B cell (primary cell): ENCODE measurements around the gene SENP1. TPM values are rescaled to one million over a fixed set of nuclear protein-coding genes. Genes with fewer than 3 reads are reported as not detected.

Source experiments
- ATAC-seq: fragments of 200-7000 bp; cut with Tn5 transposase; one replicate; pipeline ENCODE4 v1.10.0; 2021; ENCODE audit warnings: low read depth, mild to moderate bottlenecking, moderate number of reproducible peaks, moderate library complexity
- CTCF ChIA-PET: fragments of 350-600 bp; sonication (Branson Sonifier 250); formaldehyde crosslinking; loops from one replicate; lab custom pipeline; 2021; ENCODE audit warnings: antibody characterized with exemption, inconsistent platforms; lab: Charles Lee
- POLR2A ChIA-PET: fragments of 350-600 bp; sonication (Branson Sonifier 250); formaldehyde crosslinking; loops from one replicate; lab custom pipeline; 2021; ENCODE audit warnings: antibody characterized with exemption; lab: Charles Lee
- DNase-seq: peaks from one replicate; pipeline ENCODE4 v3.0.0; 2013
- H2AFZ ChIP-seq: 2 replicates; pipeline ENCODE4 v1.6.1; 2012; ENCODE audit warnings: mild to moderate bottlenecking, low read depth, low read length; ENCODE audit not compliant: insufficient read depth, poor library complexity, severe bottlenecking
- H3K27ac ChIP-seq, 2 donors: 1 replicate in 1 of 2; 2 replicates in 1 of 2; pipeline ENCODE4 v1.5.1; 2012 to 2013; ENCODE audit warnings: low read length in 2 of 2, mild to moderate bottlenecking in 2 of 2, moderate library complexity in 1 of 2
- H3K27me3 ChIP-seq, 4 experiments: fragments of 200-600 bp in 1 of 4; sonication (generic) in 1 of 4; replicated peaks in 1 of 4; 1 replicate in 2 of 4; 2 replicates in 2 of 4; pipeline versions ENCODE4 v1.6.1 to v1.7.0; 2013 to 2016; ENCODE audit warnings: low read length in 3 of 4, mild to moderate bottlenecking in 2 of 4, mixed read lengths in 1 of 4, moderate library complexity in 1 of 4; ENCODE audit not compliant: insufficient read depth in 4 of 4, control insufficient read depth in 3 of 4; ENCODE audit errors: control extremely low read depth in 1 of 4
- H3K36me3 ChIP-seq, 2 experiments: replicated peaks in 1 of 2; 1 replicate in 1 of 2; 2 replicates in 1 of 2; pipeline versions ENCODE4 v1.6.1 to v1.7.1; 2013; ENCODE audit warnings: low read length in 1 of 2; ENCODE audit not compliant: insufficient read depth in 2 of 2, control insufficient read depth in 1 of 2; ENCODE audit errors: control extremely low read depth in 1 of 2, extremely low read depth in 1 of 2
- H3K4me1 ChIP-seq, 2 donors: fragments of 200-600 bp in 1 of 2; sonication (generic) in 1 of 2; 1 replicate in 1 of 2; 2 replicates in 1 of 2; pipeline versions ENCODE4 v1.5.1 to v1.6.1; 2013 to 2017; ENCODE audit warnings: low read length in 2 of 2; ENCODE audit not compliant: control insufficient read depth in 2 of 2, insufficient read depth in 2 of 2
- H3K4me2 ChIP-seq: replicated peaks from 2 replicates; pipeline ENCODE3; 2012; ENCODE audit warnings: mild to moderate bottlenecking, low read depth, low read length; ENCODE audit not compliant: poor library complexity, severe bottlenecking
- H3K4me3 ChIP-seq, 5 experiments: fragments of 200-600 bp in 1 of 5; sonication (generic) in 1 of 5; 1 replicate in 3 of 5; 2 replicates in 2 of 5; pipeline versions ENCODE4 v1.5.1 to v1.7.0; 2011 to 2016; ENCODE audit warnings: low read length in 4 of 5, mild to moderate bottlenecking in 4 of 5, low read depth in 2 of 5, control low read depth in 1 of 5, moderate library complexity in 1 of 5; ENCODE audit not compliant: insufficient read depth in 1 of 5; ENCODE audit errors: control extremely low read depth in 1 of 5, extremely low read depth in 1 of 5
- H3K79me2 ChIP-seq: fragments of 200-600 bp; sonication (generic); one replicate; pipeline ENCODE4 v1.6.0; 2016; ENCODE audit warnings: low read length; ENCODE audit not compliant: control insufficient read depth, insufficient read depth
- H3K9ac ChIP-seq: fragments of 200-600 bp; sonication (generic); 2 replicates; pipeline ENCODE4 v1.6.1; 2017; ENCODE audit warnings: mild to moderate bottlenecking, low read length, moderate library complexity
- H3K9me3 ChIP-seq, 3 donors: one replicate each; pipeline versions ENCODE4 v1.6.1 to v1.7.1; 2013; ENCODE audit warnings: low read length in 2 of 3; ENCODE audit not compliant: control insufficient read depth in 2 of 3, insufficient read depth in 1 of 3; ENCODE audit errors: control extremely low read depth in 1 of 3
- H4K20me1 ChIP-seq: 2 replicates; pipeline ENCODE4 v1.6.0; 2012; ENCODE audit warnings: mild to moderate bottlenecking, low read length; ENCODE audit not compliant: insufficient read depth, control insufficient read depth, poor library complexity, severe bottlenecking
- H3K27ac Mint-ChIP-seq: one replicate; pipeline ENCODE4 v1.8.0; 2021; ENCODE audit warnings: mixed read lengths
- H3K27me3 Mint-ChIP-seq: one replicate; pipeline ENCODE4 v1.8.0; 2021; ENCODE audit warnings: mixed read lengths
- H3K4me1 Mint-ChIP-seq: one replicate; pipeline ENCODE4 v1.8.0; 2021; ENCODE audit warnings: mixed read lengths
- H3K4me3 Mint-ChIP-seq: one replicate; pipeline ENCODE4 v1.8.0; 2021; ENCODE audit warnings: mixed read lengths
- H3K9me3 Mint-ChIP-seq: one replicate; pipeline ENCODE4 v1.8.0; 2022; ENCODE audit warnings: mixed read lengths; ENCODE audit not compliant: insufficient read depth
- EZH2 ChIP-seq: IDR thresholded peaks from 2 replicates; pipeline ENCODE4 v1.6.1; 2012; ENCODE audit warnings: borderline replicate concordance, low read depth, mild to moderate bottlenecking, moderate library complexity, low read length; ENCODE audit not compliant: insufficient read depth, poor library complexity, severe bottlenecking
- WGBS: methylation state at CpG from one replicate; pipeline ENCODE4 v1.1.5; 2013; ENCODE audit warnings: missing lambda C conversion rate; ENCODE audit not compliant: insufficient coverage; 5-methylcytosine and 5-hydroxymethylcytosine counted together
- intact Hi-C: fragments of 100-400 bp; cut with micrococcal nuclease; formaldehyde crosslinking; loops from one replicate; pipeline ENCODE4 v1.10.0; 2022
- polyA plus RNA-seq: library from polyadenylated mRNA; depleted of rRNA; stranded (reverse); fragments of >200 nt; gene quantifications from 2 replicates; pipeline ENCODE4 v1.2.3, GENCODE V29; 2012
- total RNA-seq, 2 donors: library from RNA; stranded (reverse); fragments of 120-200 nt in 1 of 2; gene quantifications; 1 replicate in 1 of 2; 2 replicates in 1 of 2; pipeline versions ENCODE4 v1.2.3 to v1.2.4, GENCODE V29; 2013 to 2022
- TF ChIP-seq, protein P1 (sequence below): fragments of 200-600 bp; IDR thresholded peaks from one replicate; pipeline ENCODE4 v1.8.0; 2022; ENCODE audit warnings: antibody characterized with exemption, mild to moderate bottlenecking

The SENP1 gene
- total and polyA plus RNA-seq, 2 donors (not counting 1 experiment from before 2014, with no cell fraction given) = 7.3 to 44.8 TPM

DNA sequence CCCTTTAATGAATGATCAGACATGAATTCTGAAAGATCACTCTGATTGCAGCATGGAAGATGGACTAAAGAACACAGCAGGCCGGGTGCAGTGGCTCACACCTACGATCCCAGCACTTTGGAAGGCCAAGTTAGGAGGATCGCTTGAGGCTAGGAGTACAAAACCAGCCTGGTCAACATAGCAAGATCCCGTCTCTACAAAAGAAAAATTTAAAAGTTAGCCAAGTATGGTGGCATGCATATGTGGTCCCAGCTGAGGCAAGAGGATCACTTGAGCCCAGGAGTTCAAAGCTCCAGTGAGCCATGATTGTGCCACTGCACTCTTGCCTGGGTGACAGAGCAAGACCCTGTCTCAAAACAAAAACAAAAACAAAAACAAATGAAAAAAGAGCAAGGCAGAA is 35.1 kb downstream of the SENP1 start:
- Histone ChIP-seq H4K20me1 (no peaks in the 10 kb centered on the region), H3K4me2 (no peak overlapping the region), H3K36me3 (peaks cover 5 to 63% of the 10 kb centered on the region in 2 experiments), H3K9me3 (no peaks in the 10 kb centered on the region), H3K27me3 (no peaks in the 10 kb centered on the region), H2AFZ (no peak overlapping the region), H3K9ac (no peak overlapping the region), H3K4me1 (no peaks in the 10 kb centered on the region), H3K27ac (no peak overlapping the region), H3K4me3 (no peak overlapping the region), H3K79me2 (no peaks in the 10 kb centered on the region)
- ChIA-PET CTCF (interaction anchor here (1.9 kb wide), 1 partner anchor 12 kb away, joined by 4 read pairs; no protein-coding TSS in a partner anchor), POLR2A (no interaction called here)
- ATAC-seq = no peak
- 95% methylated on average over 4 of the region's 4 CpGs for WGBS
- no peak overlapping the region for H3K27ac Mint-ChIP-seq
- no peak for TF ChIP-seq EZH2
- TF ChIP-seq, protein P1, sequence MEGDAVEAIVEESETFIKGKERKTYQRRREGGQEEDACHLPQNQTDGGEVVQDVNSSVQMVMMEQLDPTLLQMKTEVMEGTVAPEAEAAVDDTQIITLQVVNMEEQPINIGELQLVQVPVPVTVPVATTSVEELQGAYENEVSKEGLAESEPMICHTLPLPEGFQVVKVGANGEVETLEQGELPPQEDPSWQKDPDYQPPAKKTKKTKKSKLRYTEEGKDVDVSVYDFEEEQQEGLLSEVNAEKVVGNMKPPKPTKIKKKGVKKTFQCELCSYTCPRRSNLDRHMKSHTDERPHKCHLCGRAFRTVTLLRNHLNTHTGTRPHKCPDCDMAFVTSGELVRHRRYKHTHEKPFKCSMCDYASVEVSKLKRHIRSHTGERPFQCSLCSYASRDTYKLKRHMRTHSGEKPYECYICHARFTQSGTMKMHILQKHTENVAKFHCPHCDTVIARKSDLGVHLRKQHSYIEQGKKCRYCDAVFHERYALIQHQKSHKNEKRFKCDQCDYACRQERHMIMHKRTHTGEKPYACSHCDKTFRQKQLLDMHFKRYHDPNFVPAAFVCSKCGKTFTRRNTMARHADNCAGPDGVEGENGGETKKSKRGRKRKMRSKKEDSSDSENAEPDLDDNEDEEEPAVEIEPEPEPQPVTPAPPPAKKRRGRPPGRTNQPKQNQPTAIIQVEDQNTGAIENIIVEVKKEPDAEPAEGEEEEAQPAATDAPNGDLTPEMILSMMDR = no peak
- H3K27me3 Mint-ChIP-seq = no peaks in the 10 kb centered on the region
- intact Hi-C loops = no loop called here
- no peak for DNase-seq
- no peaks in the 10 kb centered on the region for H3K4me1 Mint-ChIP-seq
- no peaks in the 10 kb centered on the region for H3K9me3 Mint-ChIP-seq
- no peak overlapping the region for H3K4me3 Mint-ChIP-seq

DNA sequence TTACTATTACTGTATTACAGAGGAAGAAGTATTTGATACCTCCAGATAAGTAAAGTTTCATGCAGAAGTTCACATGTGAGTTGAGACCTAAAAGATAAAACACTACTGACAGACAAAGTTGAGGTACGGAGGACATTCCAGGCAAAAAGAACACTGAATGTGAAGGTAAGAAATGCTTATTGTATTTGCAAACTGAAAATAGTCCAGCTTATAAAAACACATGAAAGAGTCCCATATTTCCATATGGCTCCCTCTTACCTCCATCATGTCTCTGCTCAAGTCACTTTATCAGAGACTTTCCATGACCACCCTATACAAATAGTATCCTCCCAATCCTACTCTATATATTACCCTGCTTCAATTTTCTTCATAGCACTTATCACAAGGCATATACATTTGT is 35.8 kb downstream of the SENP1 start:
- no peak overlapping the region for H3K4me2 ChIP-seq
- no peaks in the 10 kb centered on the region for H3K9me3 ChIP-seq
- no peak for ATAC-seq
- peaks cover 4 to 70% of the 10 kb centered on the region in 2 experiments for H3K36me3 ChIP-seq
- no peaks in the 10 kb centered on the region for H3K4me1 ChIP-seq
- no peak for DNase-seq
- H3K79me2 ChIP-seq = no peaks in the 10 kb centered on the region
- H3K4me1 Mint-ChIP-seq = no peaks in the 10 kb centered on the region
- POLR2A ChIA-PET = no interaction called here
- H3K4me3 ChIP-seq = no peak overlapping the region
- no CpG with 5 or more reads among the region's 1 CpG for WGBS
- no peak overlapping the region for H3K27ac Mint-ChIP-seq
- no peak overlapping the region for H2AFZ ChIP-seq
- no peak overlapping the region for H3K9ac ChIP-seq
- no peaks in the 10 kb centered on the region for H4K20me1 ChIP-seq
- no peaks in the 10 kb centered on the region for H3K27me3 Mint-ChIP-seq
- no peak overlapping the region for H3K4me3 Mint-ChIP-seq
- H3K27ac ChIP-seq = no peak overlapping the region
- H3K9me3 Mint-ChIP-seq = no peaks in the 10 kb centered on the region
- no peak for TF ChIP-seq EZH2
- TF ChIP-seq, protein P1 = no peak
- H3K27me3 ChIP-seq = no peaks in the 10 kb centered on the region
- intact Hi-C loops = no loop called here
- CTCF ChIA-PET = interaction anchor here (1.9 kb wide), 1 partner anchor 13 kb away, joined by 4 read pairs; no protein-coding TSS in a partner anchor
